Lung microvascular endothelial cell (primary cell): ENCODE results near the gene CYP2W1. TPM values are rescaled to one million over a fixed set of nuclear protein-coding genes. Genes with fewer than 3 reads are reported as not detected.
A peak's percentile ranks its signal among the peaks of the same experiment; 100 is the strongest.

Source experiments
- DNase-seq, 2 donors: peaks; one replicate each; pipeline versions ENCODE4 v3.0.0 to v3.0.0-alpha.2; 2010; ENCODE audit warnings: low read depth in 2 of 2
- total RNA-seq: library from RNA; depleted of rRNA; stranded (reverse); fragments of >200 nt; gene quantifications from 2 replicates; pipeline ENCODE4 v1.2.1, GENCODE V29; 2014

Gene CYP2W1
- total RNA-seq, 1 donor from 2014 or later: not detected

DNA sequence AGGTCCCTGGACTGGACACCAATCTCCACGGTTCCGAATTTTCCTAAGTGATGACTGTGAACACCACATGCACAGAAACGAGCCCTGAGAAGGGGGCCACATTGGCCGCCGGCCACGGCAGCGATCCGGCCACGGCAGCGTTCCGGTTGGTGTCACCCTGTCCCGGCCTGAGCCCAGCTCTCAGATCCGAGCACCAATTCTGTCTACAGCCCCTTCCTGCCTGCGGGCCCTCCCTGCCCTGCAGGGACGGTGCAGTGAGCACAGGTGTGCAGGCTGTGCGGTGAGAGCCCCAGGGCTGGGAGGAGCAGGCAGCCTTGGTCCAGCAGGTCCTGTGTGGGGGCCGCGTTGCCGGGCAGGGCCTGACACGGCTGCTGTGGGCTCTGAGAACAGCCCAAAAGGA lies 31.7 kb downstream of the CYP2W1 start:
- no peak for DNase-seq

DNA sequence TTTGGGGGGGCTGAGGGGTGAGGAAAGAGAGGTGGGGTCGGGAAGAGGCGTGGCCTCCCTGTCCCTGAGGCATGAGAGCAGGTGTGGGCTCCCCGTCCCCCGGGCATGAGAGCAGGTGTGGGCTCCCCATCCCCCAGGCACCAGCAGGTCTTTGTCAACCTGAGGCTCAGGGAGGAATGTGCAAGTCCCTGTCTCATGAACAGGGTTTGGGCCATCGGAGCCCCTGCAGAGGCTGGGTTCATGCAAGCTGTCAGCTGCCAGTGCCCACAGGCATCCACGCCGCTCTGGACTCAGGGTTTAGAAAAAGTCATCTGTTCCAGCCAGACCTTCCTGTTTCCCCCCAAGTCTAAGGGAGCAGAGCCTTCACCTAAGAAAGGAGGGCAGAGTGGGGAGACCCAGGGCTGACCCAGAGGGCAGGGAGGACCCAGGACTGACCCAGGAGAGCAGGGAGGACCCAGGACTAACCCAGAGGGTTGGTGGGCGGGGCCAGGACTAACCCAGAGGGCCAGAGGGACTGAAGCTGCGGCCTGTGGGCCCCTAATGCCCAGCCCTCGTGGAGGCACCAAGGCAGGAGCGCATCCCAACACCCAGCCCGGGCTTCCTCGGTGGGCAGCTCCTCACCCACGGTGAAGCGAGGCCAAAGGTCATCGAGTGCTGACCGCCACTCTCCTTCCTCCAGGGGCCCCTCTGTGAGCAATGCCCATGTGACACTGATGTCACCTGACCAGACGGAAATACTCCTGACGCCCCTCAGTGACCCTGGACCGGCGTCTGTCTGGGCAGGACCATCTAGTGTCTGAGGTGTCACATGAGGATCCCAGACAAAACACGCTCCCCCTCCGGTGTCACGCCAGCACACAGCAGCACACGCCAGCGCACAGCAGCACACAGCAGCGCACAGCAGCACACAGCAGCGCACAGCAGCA lies 32.5 kb downstream of the CYP2W1 start:
- DNase-seq: peak; percentile 25 to 65

- DNase-seq: no peak
Observed at GRCh38 chr7:1016577-1017531, 33.9 kb downstream of the CYP2W1 start.

DNA sequence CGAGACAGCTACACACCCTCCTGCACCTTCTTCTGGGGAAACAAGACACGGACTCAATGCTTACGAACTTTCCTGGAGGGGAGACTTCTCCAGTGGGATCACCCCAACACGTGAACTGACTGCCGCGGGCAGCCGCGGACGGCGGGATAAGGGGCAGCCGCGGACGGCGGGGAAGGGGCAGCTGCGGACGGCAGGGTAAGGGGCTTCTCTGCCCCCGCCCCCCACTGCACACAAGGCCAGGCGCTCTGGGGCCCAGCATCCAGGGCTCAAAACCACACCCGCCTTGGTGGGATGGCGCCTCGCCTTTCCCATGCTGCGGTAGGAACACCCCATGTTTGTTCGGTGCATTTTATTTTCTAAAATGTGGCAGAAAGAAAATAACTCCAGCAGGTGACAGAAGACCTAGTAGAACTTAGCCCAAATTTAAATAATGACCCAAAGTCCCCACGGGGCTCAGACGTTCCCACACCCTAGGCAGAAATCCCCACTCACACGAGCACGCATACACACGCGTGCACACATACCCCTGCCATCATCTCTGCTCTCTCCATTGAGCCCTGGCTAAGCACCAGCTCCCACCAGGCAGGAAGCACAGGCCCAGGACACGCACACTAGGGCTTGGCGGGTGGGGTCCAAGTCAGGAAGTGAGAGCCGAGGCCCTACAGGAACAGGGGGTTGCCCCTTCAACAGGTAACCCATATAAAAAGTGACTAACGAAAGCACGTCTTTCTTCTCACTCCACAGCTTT lies 34.8 kb downstream of the CYP2W1 start:
- DNase-seq: no peak

DNA sequence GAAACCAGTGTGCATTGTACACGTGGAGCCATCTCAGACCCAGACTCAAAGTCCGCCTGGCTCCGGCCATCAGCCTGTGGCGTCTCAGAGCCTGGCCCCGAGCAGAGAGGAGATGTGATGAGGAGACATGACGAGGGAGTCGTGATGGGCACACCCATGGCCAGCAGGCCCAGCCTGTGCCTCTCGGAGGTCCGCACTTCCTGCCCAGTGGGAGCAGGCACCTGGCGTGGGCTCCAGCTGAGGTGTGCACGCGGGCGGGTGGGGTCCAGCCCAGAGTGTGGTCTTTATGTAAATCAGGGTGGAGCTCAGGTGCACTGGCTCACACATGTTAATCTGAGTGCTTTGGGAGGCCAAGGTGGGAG lies 35.3 kb downstream of the CYP2W1 start:
- no peak for DNase-seq

GRCh38 chr7:1019255-1019785 lies 36.3 kb downstream of the CYP2W1 start:
- DNase-seq: no peak

DNA sequence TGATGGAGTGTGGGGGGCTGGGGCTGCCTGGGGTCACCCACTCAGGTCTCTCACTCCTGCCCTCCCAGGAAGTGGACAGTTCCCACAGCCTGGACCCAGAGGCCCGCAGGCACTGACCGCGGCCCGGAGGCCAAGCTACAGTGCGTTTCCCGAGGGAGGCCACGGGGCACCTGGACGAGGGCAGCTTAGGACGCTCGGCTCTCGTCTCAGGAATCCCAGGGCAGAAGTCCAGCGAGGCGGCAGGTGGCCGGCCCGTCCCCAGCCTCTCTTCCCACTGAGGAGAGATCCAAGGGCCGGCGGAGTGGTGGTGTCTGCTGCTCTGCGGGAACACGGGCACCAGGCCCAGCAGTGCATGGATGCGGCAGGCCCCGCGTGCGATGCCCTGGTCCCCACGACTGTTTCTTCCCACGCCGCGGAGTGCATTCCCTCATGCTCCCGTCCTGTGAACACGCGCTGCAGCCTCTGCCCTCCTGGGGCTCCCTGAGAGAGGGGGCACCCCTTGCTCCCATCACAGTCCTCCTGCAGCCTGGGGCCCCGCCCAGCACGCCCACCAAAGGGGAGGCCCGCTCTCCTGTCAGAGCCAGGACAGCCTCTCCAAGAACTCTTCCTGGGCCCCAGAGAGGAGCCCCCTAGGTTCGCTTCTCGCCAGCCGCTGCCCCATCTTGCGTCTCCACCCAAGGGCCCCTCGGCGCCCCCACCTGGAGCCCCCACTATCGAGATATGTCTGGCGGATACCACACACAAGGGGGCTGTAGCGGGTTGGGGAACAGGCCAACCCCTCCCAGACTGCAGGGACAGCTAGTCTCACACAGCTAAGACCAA lies 37.0 kb downstream of the CYP2W1 start:
- DNase-seq: no peak

GRCh38 chr7:1020849-1021251 lies 37.9 kb downstream of the CYP2W1 start:
- DNase-seq: peak in 1 of 2 donors; percentile 36

- DNase-seq: no peak
Observed at GRCh38 chr7:1021366-1021765, 38.4 kb downstream of the CYP2W1 start.

GRCh38 chr7:1021931-1022330 lies 39.0 kb downstream of the CYP2W1 start:
- DNase-seq: no peak

- DNase-seq: no peak
Observed at GRCh38 chr7:1022356-1022755, 39.4 kb downstream of the CYP2W1 start.

DNA sequence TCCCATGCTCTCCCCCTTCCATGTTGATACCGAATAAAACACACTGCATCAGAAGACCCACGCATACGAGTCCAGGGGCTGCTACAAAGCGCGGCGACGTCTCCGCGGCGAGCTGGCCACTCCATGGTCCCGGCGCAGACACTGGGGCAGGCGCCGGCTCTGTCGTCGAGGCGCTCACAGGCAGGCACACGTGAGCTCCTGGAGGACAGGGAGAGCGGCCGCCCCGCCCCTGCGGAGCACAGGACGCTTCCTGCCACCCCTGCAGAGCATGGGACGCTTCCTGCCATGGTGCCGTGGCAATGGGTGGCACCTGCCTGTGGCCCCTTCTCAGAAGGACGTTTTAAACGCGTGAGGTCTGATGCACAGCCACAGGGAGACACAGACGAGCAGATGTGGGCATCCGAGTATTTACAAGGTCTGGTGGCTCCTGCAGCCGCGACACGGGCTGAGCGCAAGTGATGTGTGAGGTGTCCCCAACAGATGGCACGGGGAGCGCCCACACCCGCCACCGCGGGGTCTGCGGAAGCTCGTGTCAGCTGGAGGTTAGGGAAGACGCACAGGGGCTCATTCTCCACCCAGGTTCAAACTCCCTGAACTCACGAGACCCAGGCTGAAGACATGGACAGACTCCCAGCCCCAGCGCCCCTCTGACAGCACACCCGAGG lies 40.0 kb downstream of the CYP2W1 start:
- DNase-seq: no peak

- no peak for DNase-seq
Observed at GRCh38 chr7:1024331-1024841, 41.4 kb downstream of the CYP2W1 start.

- DNase-seq: no peak
Observed at GRCh38 chr7:1024876-1025742, 42.1 kb downstream of the CYP2W1 start.

DNA sequence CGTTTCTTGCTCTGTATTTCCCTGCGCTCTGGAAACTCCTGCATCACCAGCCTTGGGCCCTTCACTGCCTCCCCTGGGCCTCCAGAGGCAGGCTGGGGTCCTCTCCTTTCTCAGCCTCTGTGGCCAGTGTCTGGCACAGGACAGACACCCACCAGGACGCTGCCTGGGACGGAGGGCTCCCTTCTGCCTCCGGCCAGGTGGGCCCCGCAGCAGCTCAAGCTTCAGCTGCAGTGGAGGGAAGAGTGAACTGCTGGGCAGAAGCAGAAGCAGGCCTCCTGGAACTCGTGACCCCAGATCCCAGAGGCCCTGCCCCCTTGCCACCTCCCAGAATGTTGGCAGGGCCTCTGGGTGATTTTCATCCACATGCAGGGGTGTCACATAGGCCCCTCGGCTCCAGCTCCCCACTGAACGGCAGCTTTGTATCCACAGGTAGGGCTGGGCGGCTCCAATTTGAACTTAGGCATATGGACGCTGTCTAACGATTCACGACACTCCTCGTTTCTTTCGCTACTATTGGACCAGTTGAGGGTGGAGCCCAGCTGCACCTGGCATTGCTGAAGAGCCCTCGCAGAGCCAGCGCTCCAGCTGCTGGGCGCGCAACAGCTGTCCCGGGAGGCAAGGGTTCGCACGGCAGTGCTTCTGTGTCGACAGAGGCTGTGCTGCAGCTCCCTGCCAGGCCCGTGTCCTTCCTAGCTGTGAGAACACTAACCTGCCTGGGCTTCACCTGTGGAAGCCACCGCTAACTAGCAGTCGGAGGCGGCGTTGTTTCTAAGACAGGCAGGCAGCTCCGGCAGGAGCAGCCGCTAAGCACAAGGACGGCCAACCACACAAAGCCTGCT lies 43.0 kb downstream of the CYP2W1 start:
- no peak for DNase-seq

GRCh38 chr7:1026721-1027161 lies 43.8 kb downstream of the CYP2W1 start:
- DNase-seq: no peak

DNA sequence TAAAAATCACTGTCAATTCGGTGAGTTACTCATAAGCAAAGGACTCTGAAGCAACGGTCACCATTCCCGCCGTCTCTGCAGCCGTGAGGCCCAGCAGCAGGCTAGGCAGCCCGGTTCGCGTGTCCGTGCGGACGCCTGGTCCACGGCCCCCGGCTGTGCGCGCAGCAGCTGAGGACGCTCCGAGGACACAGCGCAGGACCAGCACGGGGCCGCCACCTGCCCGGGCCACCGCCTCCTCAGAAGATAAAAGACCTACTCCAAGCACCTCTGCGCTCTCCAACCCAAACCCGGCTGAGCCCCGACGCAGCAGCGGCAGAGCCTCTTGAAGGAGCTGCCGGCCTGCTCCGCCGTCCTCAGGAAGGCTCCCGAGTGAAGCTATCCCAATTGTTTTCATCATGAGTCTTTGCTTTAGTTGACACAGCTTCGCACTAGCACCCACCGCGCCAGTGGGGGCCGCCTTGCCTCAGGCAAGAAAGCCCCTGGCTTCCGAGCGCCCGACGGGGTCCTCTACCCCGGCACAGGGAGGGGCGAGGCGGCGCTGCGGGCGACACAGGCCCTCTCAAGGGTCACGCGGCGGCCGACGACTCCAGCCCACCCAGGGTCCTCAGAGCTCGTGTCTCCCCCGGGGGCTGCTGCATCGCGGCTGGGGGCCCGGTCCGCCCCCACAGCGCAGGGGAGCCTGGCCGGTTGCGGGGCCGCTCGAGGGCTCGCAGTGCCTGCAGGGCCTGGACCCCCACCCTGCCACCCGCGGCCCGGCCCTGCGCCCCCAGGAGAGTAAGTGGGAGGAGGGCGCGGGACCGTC lies 44.5 kb downstream of the CYP2W1 start:
- peak; percentile 22 to 48 for DNase-seq
